Measurements from ENCODE around the gene KCNK1. TPM values are rescaled to one million over a fixed set of nuclear protein-coding genes. Genes with fewer than 3 reads are reported as not detected.
"Not testable (repeated sequence)": the region's sequence is repeated elsewhere in the genome, so short reads cannot be mapped to it uniquely, and the experiment has no call there.

Gene KCNK1
- total RNA-seq, 2 donors from 2014 or later = 42.3 to 54.2 TPM

DNA sequence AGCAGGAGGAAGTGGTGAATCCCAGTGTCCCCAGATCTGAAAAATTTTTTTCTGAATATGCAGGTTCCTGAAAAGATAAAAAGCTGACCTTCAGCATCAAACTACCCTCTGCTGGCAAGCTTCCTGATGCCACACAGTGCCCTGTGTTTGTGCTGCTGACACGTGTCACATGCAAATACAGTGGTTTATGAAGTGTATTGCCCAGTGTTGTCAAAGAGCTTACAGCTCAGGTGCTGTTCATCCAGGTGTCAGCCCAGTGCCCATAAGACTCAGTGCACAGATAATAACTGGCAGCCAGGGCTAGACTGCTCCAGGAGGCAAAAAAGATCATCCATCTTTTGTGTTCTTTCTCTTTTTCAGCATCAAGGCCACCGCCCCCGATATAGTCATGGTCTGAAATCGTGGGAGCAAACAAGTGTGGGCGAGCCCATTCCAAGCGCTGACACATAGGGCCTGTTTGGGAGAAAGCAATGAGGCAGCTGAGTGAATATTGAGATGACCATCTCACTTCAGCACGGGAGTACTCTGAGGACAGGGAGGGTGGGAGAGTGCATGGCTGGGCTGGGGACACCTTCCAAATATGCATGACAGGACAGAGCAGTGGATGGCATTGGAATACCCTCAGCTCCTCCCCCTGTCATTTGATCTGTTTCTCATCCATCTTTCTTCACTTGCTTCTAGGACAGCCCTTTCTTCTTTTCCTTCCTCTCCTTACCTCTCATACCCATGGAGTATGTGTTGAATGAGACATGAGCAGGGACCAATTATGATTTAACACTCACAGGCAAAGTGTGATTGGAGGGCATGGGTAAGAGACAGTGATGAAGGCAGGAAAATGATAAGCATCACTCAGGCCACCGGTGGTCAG is 6.4 kb upstream of the KCNK1 start:
- Histone ChIP-seq H3K4me3 (no peak overlapping the region), H3K36me3 (no peaks in the 10 kb centered on the region), H3K27ac (no peak overlapping the region), H3K9me3 (peaks cover 0 to 7% of the 10 kb centered on the region in 2 donors), H3K27me3 (no peaks in the 10 kb centered on the region), H3K4me1 (no peaks in the 10 kb centered on the region)
- no peak for DNase-seq (ENCODE audit: low spot score)
- TF ChIP-seq, protein P1, sequence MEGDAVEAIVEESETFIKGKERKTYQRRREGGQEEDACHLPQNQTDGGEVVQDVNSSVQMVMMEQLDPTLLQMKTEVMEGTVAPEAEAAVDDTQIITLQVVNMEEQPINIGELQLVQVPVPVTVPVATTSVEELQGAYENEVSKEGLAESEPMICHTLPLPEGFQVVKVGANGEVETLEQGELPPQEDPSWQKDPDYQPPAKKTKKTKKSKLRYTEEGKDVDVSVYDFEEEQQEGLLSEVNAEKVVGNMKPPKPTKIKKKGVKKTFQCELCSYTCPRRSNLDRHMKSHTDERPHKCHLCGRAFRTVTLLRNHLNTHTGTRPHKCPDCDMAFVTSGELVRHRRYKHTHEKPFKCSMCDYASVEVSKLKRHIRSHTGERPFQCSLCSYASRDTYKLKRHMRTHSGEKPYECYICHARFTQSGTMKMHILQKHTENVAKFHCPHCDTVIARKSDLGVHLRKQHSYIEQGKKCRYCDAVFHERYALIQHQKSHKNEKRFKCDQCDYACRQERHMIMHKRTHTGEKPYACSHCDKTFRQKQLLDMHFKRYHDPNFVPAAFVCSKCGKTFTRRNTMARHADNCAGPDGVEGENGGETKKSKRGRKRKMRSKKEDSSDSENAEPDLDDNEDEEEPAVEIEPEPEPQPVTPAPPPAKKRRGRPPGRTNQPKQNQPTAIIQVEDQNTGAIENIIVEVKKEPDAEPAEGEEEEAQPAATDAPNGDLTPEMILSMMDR (IDR thresholded peaks at IDR 0.05) = no peak

DNA sequence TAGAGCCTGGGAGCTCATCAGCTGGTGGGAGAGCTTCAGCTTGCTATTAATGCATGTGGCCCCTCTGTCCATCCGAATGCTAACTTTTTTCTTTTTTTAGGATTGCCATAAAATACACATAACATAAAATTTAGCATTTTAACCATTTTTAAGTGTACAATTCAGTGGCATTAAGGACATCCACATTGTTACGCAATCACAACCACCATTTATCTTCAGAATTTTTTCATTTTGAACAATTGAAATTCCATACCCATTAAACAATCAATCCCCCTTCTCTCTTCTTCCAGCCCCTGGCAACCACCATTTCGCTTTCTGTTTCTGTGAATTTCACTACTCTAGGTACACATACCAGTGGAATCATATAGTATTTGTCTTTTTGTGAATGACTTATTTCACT is 4.9 kb upstream of the KCNK1 start:
- Histone ChIP-seq H3K4me1 (no peaks in the 10 kb centered on the region), H3K9me3 (peaks cover 0 to 7% of the 10 kb centered on the region in 2 donors), H3K36me3 (no peaks in the 10 kb centered on the region), H3K27ac (no peak overlapping the region), H3K27me3 (no peaks in the 10 kb centered on the region), H3K4me3 (no peak overlapping the region)
- no peak for DNase-seq (ENCODE audit: low spot score)
- TF ChIP-seq, protein P1 (IDR thresholded peaks at IDR 0.05) = no peak

DNA sequence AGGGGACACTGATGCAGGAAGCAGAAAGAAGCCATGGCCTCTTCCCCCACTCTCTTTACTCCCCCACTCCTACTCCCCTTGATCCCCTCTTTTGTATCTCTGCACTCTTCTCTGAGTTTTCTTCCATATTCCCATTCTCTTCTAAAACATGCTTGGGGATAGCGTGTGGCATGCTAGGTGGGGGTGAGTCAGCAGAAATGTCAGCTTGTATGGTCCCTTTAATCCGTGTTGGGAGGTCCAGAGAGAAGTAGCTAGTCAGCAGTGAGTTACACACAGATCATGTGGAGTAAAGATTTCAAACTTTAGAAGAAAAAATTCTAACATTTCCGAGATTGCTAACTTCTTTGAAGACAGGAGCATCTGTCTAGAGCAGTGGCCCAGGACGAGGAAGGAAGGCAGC is 4.0 kb upstream of the KCNK1 start:
- no peaks in the 10 kb centered on the region for H3K36me3 ChIP-seq
- TF ChIP-seq, protein P1 (IDR thresholded peaks at IDR 0.05) = no peak
- H3K27ac ChIP-seq = no peak overlapping the region
- H3K27me3 ChIP-seq = no peaks in the 10 kb centered on the region
- H3K9me3 ChIP-seq = no peaks in the 10 kb centered on the region
- no peak overlapping the region for H3K4me3 ChIP-seq
- no peaks in the 10 kb centered on the region for H3K4me1 ChIP-seq
- DNase-seq (ENCODE audit: low spot score) = no peak

DNA sequence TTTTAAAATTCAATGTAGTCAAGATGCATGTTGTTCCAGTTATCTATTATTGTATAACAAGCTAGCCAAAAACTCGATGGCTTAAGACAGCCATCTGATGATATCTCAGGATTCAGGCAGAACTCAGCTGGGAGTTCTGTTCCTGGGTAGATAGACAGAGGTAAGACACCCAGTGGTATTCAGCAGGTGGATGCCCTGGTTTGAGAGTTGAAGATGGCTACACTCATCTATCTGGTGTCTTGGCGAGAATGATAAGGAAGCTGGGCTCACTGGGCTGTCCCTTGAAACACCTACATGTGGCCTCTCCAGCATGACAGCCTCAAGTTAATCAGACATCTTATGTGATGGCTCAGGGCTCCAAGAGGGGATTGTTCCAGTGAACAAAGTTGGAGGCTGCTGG is 3.3 kb upstream of the KCNK1 start:
- Histone ChIP-seq H3K4me1 (no peaks in the 10 kb centered on the region), H3K27me3 (no peaks in the 10 kb centered on the region), H3K36me3 (no peaks in the 10 kb centered on the region), H3K27ac (no peak overlapping the region), H3K4me3 (no peak overlapping the region), H3K9me3 (no peaks in the 10 kb centered on the region)
- TF ChIP-seq, protein P1 (IDR thresholded peaks at IDR 0.05) = no peak
- DNase-seq (ENCODE audit: low spot score) = no peak

DNA sequence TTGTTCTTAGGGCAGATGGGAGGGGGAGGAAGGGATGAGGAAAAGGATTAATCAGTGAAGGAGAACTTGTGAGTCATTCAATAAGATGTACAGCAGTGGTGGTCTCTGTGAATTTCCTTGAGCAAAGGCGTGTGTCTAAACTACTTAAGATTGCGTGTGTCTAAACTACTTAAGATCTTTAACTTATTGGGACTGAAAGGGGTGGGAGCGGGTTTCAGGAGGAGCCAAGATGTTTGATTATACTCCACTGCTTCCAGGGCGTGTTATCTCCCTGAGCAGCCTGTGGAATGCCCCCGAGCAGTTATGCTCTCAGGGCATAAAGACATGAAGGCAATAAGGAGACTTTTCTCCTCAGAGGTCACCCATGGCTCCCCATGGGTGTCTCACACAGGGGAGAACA is 2.5 kb upstream of the KCNK1 start:
- H3K4me3 ChIP-seq; H3K27ac ChIP-seq; H3K36me3 ChIP-seq; H3K27me3 ChIP-seq; DNase-seq (ENCODE audit: low spot score); H3K9me3 ChIP-seq; H3K4me1 ChIP-seq: not testable (repeated sequence)

GRCh38 chr1:233614173-233614742 is 352 bp downstream of the KCNK1 start:
- no peaks in the 10 kb centered on the region for H3K9me3 ChIP-seq
- no peak for DNase-seq (ENCODE audit: low spot score)
- peak overlapping the region; percentile 72 to 74 for H3K4me3 ChIP-seq
- peak overlapping the region; percentile 90 to 92 for H3K27ac ChIP-seq
- no peaks in the 10 kb centered on the region for H3K27me3 ChIP-seq
- no peaks in the 10 kb centered on the region for H3K36me3 ChIP-seq
- H3K4me1 ChIP-seq = no peaks in the 10 kb centered on the region
- TF ChIP-seq, protein P1 (IDR thresholded peaks at IDR 0.05) = no peak
